Activated naive CD4-positive, alpha-beta T cell treated with anti-CD3 and anti-CD28 coated beads, Interleukin-2, amount 10 ng/mL, durations not matched to agents 7 days and 5 days (primary cell): Measurements from ENCODE around the gene IL4R.
A peak's percentile ranks its signal among the peaks of the same experiment; 100 is the strongest.

ENCODE experiments used
- CTCF ChIA-PET: fragments of 350-600 bp; sonication (Branson Sonifier 250); formaldehyde crosslinking; loops from one replicate; lab custom pipeline; 2021; ENCODE audit warnings: antibody characterized with exemption; lab: Charles Lee
- DNase-seq: peaks from one replicate; pipeline ENCODE4 v3.0.0-alpha.2; 2020
- H3K27ac Mint-ChIP-seq: one replicate; pipeline ENCODE4 v1.8.0; 2021; ENCODE audit warnings: mild to moderate bottlenecking, moderate library complexity, mixed read lengths
- H3K27me3 Mint-ChIP-seq: one replicate; pipeline ENCODE4 v1.8.0; 2021; ENCODE audit warnings: mild to moderate bottlenecking, mixed read lengths
- H3K36me3 Mint-ChIP-seq: one replicate; pipeline ENCODE4 v1.8.0; 2021; ENCODE audit warnings: mixed read lengths
- H3K4me1 Mint-ChIP-seq: one replicate; pipeline ENCODE4 v1.8.0; 2021; ENCODE audit warnings: mixed read lengths
- H3K4me3 Mint-ChIP-seq: one replicate; pipeline ENCODE4 v1.8.0; 2021; ENCODE audit warnings: mild to moderate bottlenecking, moderate library complexity, mixed read lengths
- H3K9me3 Mint-ChIP-seq: one replicate; pipeline ENCODE4 v1.8.0; 2021; ENCODE audit warnings: mixed read lengths

Gene IL4R

GRCh38 chr16:27314161-27314723, 468 bp downstream of the IL4R start:
- Mint-ChIP-seq H3K4me3 (peak overlapping the region; percentile 94), H3K9me3 (no peaks in the 10 kb centered on the region), H3K36me3 (peaks cover 47% of the 10 kb centered on the region), H3K27me3 (peaks cover 27% of the 10 kb centered on the region), H3K27ac (peak overlapping the region; percentile 95), H3K4me1 (peaks cover 41% of the 10 kb centered on the region)
- CTCF ChIA-PET = interaction anchor here (4.0 to 5.7 kb wide), 2 partner anchors 40 to 80 kb away, joined by 26 to 159 read pairs; no protein-coding TSS in a partner anchor
- peak; percentile 75 for DNase-seq

DNA sequence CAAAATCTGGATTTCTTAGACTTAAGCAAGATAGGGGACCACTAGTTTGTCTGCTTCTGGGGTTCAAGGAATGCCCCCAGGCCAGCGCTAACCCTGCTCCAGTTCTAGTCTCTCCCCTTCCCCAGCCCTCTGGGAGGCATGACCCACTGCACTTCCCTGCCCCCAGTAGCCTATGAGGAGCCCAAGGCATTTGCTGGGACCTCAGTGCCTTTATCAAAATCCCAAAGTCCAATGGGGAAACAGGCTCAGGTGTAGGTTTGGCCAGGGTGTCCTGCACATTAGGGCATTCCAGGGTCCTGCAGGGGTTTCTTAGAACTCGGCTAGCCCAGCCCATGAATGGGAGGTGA, 1.2 kb downstream of the IL4R start:
- Mint-ChIP-seq H3K27ac (peak overlapping the region; percentile 95), H3K4me3 (peak overlapping the region; percentile 94), H3K36me3 (peaks cover 52% of the 10 kb centered on the region), H3K27me3 (peaks cover 20% of the 10 kb centered on the region), H3K9me3 (no peaks in the 10 kb centered on the region), H3K4me1 (peaks cover 48% of the 10 kb centered on the region)
- CTCF ChIA-PET = interaction anchor here (0.6 to 5.7 kb wide), 6 partner anchors 40 to 136 kb away, joined by 3 to 159 read pairs (median 8); no protein-coding TSS in a partner anchor
- no peak for DNase-seq

- Mint-ChIP-seq H3K36me3 (peaks cover 56% of the 10 kb centered on the region), H3K9me3 (no peaks in the 10 kb centered on the region), H3K27me3 (peaks cover 17% of the 10 kb centered on the region), H3K27ac (peak overlapping the region; percentile 95), H3K4me1 (peaks cover 53% of the 10 kb centered on the region), H3K4me3 (peak overlapping the region; percentile 94)
- CTCF ChIA-PET = interaction anchor here (0.6 to 5.7 kb wide), 6 partner anchors 41 to 136 kb away, joined by 3 to 159 read pairs (median 8); no protein-coding TSS in a partner anchor
- peak; percentile 80 for DNase-seq
Measured at GRCh38 chr16:27315333-27316037, 1.7 kb downstream of the IL4R start.

GRCh38 chr16:27316038-27316680, 2.4 kb downstream of the IL4R start:
- H3K4me1 Mint-ChIP-seq = peaks cover 60% of the 10 kb centered on the region
- CTCF ChIA-PET = interaction anchor here (0.9 to 5.7 kb wide), 8 partner anchors 11 to 137 kb away, joined by 3 to 159 read pairs (median 10); no protein-coding TSS in a partner anchor
- no peaks in the 10 kb centered on the region for H3K9me3 Mint-ChIP-seq
- H3K27ac Mint-ChIP-seq = peak overlapping the region; percentile 95
- peaks cover 17% of the 10 kb centered on the region for H3K27me3 Mint-ChIP-seq
- H3K36me3 Mint-ChIP-seq = peaks cover 60% of the 10 kb centered on the region
- H3K4me3 Mint-ChIP-seq = peak overlapping the region; percentile 94
- DNase-seq = no peak

DNA sequence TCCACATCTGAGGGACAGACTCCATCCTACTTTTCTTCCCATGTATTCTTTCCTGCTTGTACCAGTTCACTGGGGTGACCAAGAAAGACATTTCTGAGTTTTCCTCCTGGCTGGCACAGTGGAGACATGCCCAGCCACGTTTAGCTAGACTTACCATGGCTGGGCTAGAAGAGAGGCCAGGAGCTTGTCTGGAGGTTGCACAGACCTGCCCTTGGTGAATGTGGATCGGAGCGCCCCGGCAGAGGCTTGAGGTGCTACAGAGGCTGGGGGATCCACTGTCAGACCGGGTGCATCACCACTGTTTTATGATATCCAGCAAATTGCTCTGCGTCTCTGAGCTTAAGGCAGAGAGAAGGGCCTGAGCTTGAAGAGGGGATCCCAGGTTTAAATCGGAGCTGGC, 3.5 kb downstream of the IL4R start:
- H3K36me3 Mint-ChIP-seq = peaks cover 68% of the 10 kb centered on the region
- H3K27ac Mint-ChIP-seq = peak overlapping the region; percentile 95
- CTCF ChIA-PET = interaction anchor here (0.9 to 5.7 kb wide), 12 partner anchors 10 to 148 kb away, joined by 3 to 159 read pairs (median 6); partner anchors contain the start of gene IL21R
- peak overlapping the region; percentile 94 for H3K4me3 Mint-ChIP-seq
- no peaks in the 10 kb centered on the region for H3K9me3 Mint-ChIP-seq
- H3K4me1 Mint-ChIP-seq = peaks cover 68% of the 10 kb centered on the region
- peaks cover 5% of the 10 kb centered on the region for H3K27me3 Mint-ChIP-seq
- peak; percentile 38 for DNase-seq

GRCh38 chr16:27317738-27318391, 4.1 kb downstream of the IL4R start:
- Mint-ChIP-seq H3K27ac (peak overlapping the region; percentile 95), H3K36me3 (peaks cover 72% of the 10 kb centered on the region), H3K4me1 (peaks cover 70% of the 10 kb centered on the region), H3K27me3 (no peaks in the 10 kb centered on the region), H3K4me3 (peak overlapping the region; percentile 94), H3K9me3 (no peaks in the 10 kb centered on the region)
- DNase-seq = no peak
- CTCF ChIA-PET = interaction anchor here (0.9 to 5.7 kb wide), 13 partner anchors 10 to 148 kb away, joined by 3 to 159 read pairs (median 5); partner anchors contain the start of gene IL21R

DNA sequence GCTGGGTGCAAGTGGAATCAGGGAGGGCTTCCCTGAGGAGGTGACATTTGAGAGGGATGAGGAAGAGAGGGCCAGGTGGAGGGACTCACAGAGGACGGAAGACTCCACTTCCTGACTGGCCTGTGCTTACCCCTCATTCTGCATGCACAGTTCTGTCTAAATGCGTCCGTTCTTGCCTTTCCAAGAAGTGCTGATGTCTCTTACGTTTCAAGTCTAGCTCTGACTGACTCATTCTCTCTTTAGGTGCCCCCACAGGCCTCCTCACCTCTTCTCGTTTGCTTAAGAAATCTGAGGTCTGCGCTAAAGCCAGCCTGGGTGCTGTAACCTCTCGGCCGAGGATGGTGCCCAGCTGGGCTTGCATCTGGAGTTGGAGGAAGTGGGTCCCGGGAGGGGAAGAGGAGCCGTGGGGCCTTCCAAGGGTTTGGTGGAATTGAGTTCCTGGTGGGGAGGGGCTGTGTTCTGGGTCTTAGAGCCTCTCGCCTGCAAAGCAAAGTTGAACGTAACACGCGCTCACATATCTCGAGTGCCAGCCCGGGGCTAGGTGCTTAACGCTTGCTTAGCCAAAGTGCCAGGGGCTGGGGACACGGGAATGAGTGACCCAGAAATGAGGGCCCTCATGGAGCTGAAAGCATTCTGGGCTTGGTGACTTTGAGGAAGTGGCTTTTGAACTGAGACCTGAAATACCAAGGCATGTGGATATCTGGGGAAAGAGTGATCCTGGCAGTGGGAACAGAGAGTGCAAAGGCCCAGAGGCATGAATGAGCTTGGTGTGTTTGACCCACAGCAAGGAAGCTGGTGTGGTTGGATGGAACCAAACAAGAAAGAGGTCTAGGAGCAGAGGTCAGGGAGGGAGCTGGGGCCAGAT, 4.8 kb downstream of the IL4R start:
- Mint-ChIP-seq H3K9me3 (no peaks in the 10 kb centered on the region), H3K4me1 (peaks cover 72% of the 10 kb centered on the region), H3K36me3 (peaks cover 79% of the 10 kb centered on the region), H3K27ac (peak overlapping the region; percentile 95), H3K4me3 (peak overlapping the region; percentile 94), H3K27me3 (no peaks in the 10 kb centered on the region)
- CTCF ChIA-PET = interaction anchor here (0.6 to 5.7 kb wide), 13 partner anchors 9 to 145 kb away, joined by 3 to 159 read pairs (median 4); partner anchors contain the start of gene IL21R
- peak; percentile 68 for DNase-seq

- CTCF ChIA-PET = interaction anchor here (0.6 to 5.7 kb wide), 9 partner anchors 10 to 146 kb away, joined by 3 to 159 read pairs (median 3); no protein-coding TSS in a partner anchor
- H3K27ac Mint-ChIP-seq = peak overlapping the region; percentile 95
- H3K36me3 Mint-ChIP-seq = peaks cover 84% of the 10 kb centered on the region
- no peaks in the 10 kb centered on the region for H3K27me3 Mint-ChIP-seq
- DNase-seq = no peak
- H3K4me1 Mint-ChIP-seq = peaks cover 80% of the 10 kb centered on the region
- H3K9me3 Mint-ChIP-seq = no peaks in the 10 kb centered on the region
- H3K4me3 Mint-ChIP-seq = peak overlapping the region; percentile 94
Measured at GRCh38 chr16:27319257-27319965, 5.6 kb downstream of the IL4R start.

- peak overlapping the region; percentile 95 for H3K27ac Mint-ChIP-seq
Measured at GRCh38 chr16:27320261-27321012, 6.7 kb downstream of the IL4R start.

DNA sequence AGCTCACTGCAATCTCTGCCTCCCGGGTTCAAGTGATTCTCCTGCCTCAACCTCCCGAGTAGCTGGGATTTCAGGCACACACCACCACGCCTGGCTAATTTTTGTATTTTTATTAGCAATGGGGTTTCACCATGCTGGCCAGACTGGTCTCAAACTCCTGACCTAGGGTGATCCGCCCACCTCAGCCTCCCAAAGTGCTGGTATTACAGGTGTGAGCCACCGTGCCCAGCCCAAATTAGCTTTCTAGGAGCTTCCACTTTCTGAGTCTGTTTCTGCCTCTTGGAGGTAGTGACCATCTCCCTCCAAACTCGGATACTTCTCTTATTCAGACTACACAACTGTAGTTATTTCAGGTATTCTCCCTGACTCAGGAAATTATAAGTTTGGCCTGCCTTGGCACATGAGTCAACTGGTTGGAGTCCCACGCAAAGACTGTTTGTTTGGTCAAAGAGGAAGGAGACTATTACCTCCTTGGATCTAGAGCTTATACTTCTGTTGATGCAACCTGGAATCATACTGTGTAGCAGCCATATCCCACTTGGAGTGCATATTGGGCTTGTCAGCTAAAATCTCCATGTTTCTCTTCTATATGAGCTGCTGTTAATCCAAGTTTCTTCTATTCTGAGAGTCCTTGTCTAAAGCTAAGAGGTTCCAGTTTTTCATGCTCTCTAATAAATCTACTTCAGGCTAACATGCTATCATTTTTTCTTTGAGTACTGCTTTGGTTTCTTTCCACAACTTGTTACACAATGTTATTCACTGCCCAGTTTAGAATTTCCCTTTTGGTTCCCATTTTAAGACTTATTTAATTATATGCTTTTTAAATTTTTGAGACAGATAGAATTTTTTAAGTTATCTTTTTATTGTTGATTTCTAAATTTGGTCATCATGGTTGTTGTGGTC, 7.5 kb downstream of the IL4R start:
- DNase-seq = no peak
- Mint-ChIP-seq H3K36me3 (peaks cover 80% of the 10 kb centered on the region), H3K4me3 (peak overlapping the region; percentile 31), H3K9me3 (no peaks in the 10 kb centered on the region), H3K27ac (peak overlapping the region; percentile 52), H3K27me3 (no peaks in the 10 kb centered on the region), H3K4me1 (peaks cover 98% of the 10 kb centered on the region)
- CTCF ChIA-PET = interaction anchor here (1.0 to 4.7 kb wide), 4 partner anchors 46 to 142 kb away, joined by 3 to 29 read pairs (median 15); no protein-coding TSS in a partner anchor

More at GRCh38 chr16:27320261-27321012, 6.7 kb downstream of the IL4R start:
- Mint-ChIP-seq H3K36me3 (peaks cover 81% of the 10 kb centered on the region), H3K4me1 (peaks cover 90% of the 10 kb centered on the region), H3K4me3 (peak overlapping the region; percentile 94), H3K9me3 (no peaks in the 10 kb centered on the region), H3K27me3 (no peaks in the 10 kb centered on the region)
- DNase-seq = no peak
- CTCF ChIA-PET = interaction anchor here (1.0 to 4.7 kb wide), 4 partner anchors 47 to 141 kb away, joined by 3 to 29 read pairs (median 15); no protein-coding TSS in a partner anchor
